K562 (cell line): ENCODE measurements around the gene CISD3. TPM values are rescaled to one million over a fixed set of nuclear protein-coding genes. Genes with fewer than 3 reads are reported as not detected.

Experiments
- CBFA2T3 ChIP-seq: fragments of 450-650 bp; IDR thresholded peaks from 2 replicates; pipeline ENCODE4 v1.6.1; 2017
- DLX4 ChIP-seq: fragments of 250-450 bp; sonication (Bioruptor Pico); IDR thresholded peaks from 2 replicates; pipeline ENCODE4 v1.6.1; 2021; ENCODE audit warnings: mild to moderate bottlenecking
- HOXB6 ChIP-seq: fragments of 250-450 bp; sonication (Bioruptor Pico); IDR thresholded peaks from 2 replicates; pipeline ENCODE4 v1.5.1; 2022; ENCODE audit warnings: mild to moderate bottlenecking, borderline replicate concordance
- KHSRP ChIP-seq: fragments of 450-650 bp; IDR thresholded peaks from 2 replicates; pipeline ENCODE4 v1.6.1; 2017
- LEF1 ChIP-seq: fragments of 450-650 bp; IDR thresholded peaks from 2 replicates; pipeline ENCODE4 v1.6.1; 2016; ENCODE audit warnings: mild to moderate bottlenecking
- MGA ChIP-seq: fragments of 450-650 bp; IDR thresholded peaks from 2 replicates; pipeline ENCODE4 v1.6.1; 2016; ENCODE audit warnings: mild to moderate bottlenecking, moderate library complexity
- MNT ChIP-seq, 2 experiments: fragments of 450-650 bp; conservative IDR thresholded peaks; 2 replicates each; pipeline ENCODE4 v1.6.1; 2017; ENCODE audit warnings: mild to moderate bottlenecking in 2 of 2, moderate library complexity in 2 of 2
- NR2C2 ChIP-seq, 2 experiments: fragments of 200-800 bp in 1 of 2; sonication (Bioruptor generic) in 1 of 2; sonication (generic) in 1 of 2; formaldehyde crosslinking in 1 of 2; IDR thresholded peaks; 2 replicates each; pipeline versions ENCODE4 v1.6.1 to v1.8.0; 2016 to 2022; ENCODE audit warnings: mild to moderate bottlenecking in 1 of 2, missing compliant biosample characterization in 1 of 2, missing genetic modification characterization in 1 of 2, missing genetic modification reagents in 1 of 2
- SOX6 ChIP-seq: fragments of 450-650 bp; IDR thresholded peaks from 2 replicates; pipeline ENCODE4 v1.6.1; 2014; ENCODE audit warnings: mild to moderate bottlenecking
- TAF15 ChIP-seq: fragments of 200-400 bp; formaldehyde crosslinking; IDR thresholded peaks from 2 replicates; pipeline ENCODE4 v1.6.1; 2017; ENCODE audit warnings: mild to moderate bottlenecking, low read depth, low read length, moderate library complexity
- TFAP4 ChIP-seq: sonication (generic); formaldehyde crosslinking; IDR thresholded peaks from 2 replicates; pipeline ENCODE4 v1.8.0; 2022; ENCODE audit warnings: missing genetic modification reagents, mild to moderate bottlenecking, moderate library complexity, borderline replicate concordance
- ZNF140 ChIP-seq: fragments of 250-450 bp; sonication (Bioruptor Pico); IDR thresholded peaks from 2 replicates; pipeline ENCODE4 v1.8.0; 2021; ENCODE audit warnings: moderate library complexity, mild to moderate bottlenecking, inconsistent platforms
- ZNF551 ChIP-seq: fragments of 250-450 bp; sonication (Bioruptor Pico); IDR thresholded peaks from 2 replicates; pipeline ENCODE4 v1.5.0; 2021; ENCODE audit warnings: mild to moderate bottlenecking, moderate library complexity
- polyA plus RNA-seq, 8 experiments: library from polyadenylated mRNA; depleted of rRNA in 4 of 8; stranded (reverse) in 5 of 8; unstranded in 3 of 8; fragments of >200 nt; fragmentation: Nextera tagmentation in 2 of 8; fragmentation: Illumina TruSeq in 1 of 8; extraction: Ambion mirVana in 2 of 8; extraction: Trizol in 1 of 8; gene quantifications; 2 replicates each; pipeline versions ENCODE4 v1.2.1 to v1.2.3, GENCODE V29; 2011 to 2014; ENCODE audit warnings: inconsistent platforms in 1 of 8, missing spikeins in 1 of 8
- total RNA-seq, 7 experiments: library from RNA; depleted of rRNA in 6 of 7; stranded (reverse); fragments of >200 nt in 6 of 7; fragmentation: Illumina TruSeq in 2 of 7; extraction: Trizol in 2 of 7; gene quantifications; 2 replicates each; pipeline versions ENCODE4 v1.2.1 to v1.2.3, GENCODE V29; 2011 to 2021; ENCODE audit warnings: low replicate concordance in 1 of 7
- TF ChIP-seq, protein P1 (sequence below): sonication (generic); formaldehyde crosslinking; IDR thresholded peaks from 2 replicates; pipeline ENCODE4 v1.8.0; 2022; ENCODE audit warnings: missing genetic modification reagents, mild to moderate bottlenecking, borderline replicate concordance

The CISD3 gene
- total and polyA plus RNA-seq, 9 of the 15 experiments (the other 6 are each of a cell fraction or from before 2014, with no cell fraction given): 5.0 to 60.7 (median 15.7) TPM

DNA sequence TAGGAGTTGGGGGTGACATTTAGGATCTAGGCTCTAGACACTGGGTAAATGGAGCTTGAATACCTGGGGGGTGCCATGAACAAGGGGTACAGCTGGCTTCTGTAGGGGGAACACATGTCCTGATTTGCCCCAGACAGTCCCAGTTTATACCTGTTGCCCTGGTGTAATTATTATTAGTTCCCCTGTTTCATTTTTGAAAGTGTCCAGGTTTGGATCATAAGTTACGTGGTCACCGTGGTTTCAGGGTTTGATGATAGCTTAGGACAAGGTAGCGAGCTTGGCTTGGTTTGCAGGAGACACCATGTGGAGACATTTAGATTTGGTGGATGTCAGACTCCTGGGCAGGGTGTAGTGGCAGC, 19.6 kb upstream of the CISD3 start (continued):
- TF ChIP-seq MGA: no peak
- TF ChIP-seq, protein P1, sequence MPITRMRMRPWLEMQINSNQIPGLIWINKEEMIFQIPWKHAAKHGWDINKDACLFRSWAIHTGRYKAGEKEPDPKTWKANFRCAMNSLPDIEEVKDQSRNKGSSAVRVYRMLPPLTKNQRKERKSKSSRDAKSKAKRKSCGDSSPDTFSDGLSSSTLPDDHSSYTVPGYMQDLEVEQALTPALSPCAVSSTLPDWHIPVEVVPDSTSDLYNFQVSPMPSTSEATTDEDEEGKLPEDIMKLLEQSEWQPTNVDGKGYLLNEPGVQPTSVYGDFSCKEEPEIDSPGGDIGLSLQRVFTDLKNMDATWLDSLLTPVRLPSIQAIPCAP (CRISPR knock-in tag): no peak
- TF ChIP-seq HOXB6 (CRISPR knock-in tag): no peak
- TF ChIP-seq TFAP4 (CRISPR knock-in tag): no peak
- TF ChIP-seq LEF1: no peak
- TF ChIP-seq NR2C2 (CRISPR knock-in tag; IDR thresholded peaks at IDR 0.05): no peak
- TF ChIP-seq NR2C2 (tag; IDR thresholded peaks at IDR 0.05): no peak
- no peak for TF ChIP-seq TAF15
- TF ChIP-seq SOX6: no peak
- no peak for TF ChIP-seq DLX4 (CRISPR knock-in tag)
- no peak for TF ChIP-seq KHSRP
- no peak for TF ChIP-seq ZNF551 (CRISPR knock-in tag)
- no peak for TF ChIP-seq ZNF140
- no peak for TF ChIP-seq CBFA2T3
- TF ChIP-seq MNT (conservative IDR thresholded peaks at IDR 0.05): no peak
- TF ChIP-seq, all 486 proteins: peak for 0
